Renal cortex interstitium (tissue), 11 donors: ENCODE data around the gene CHERP. TPM values are rescaled to one million over a fixed set of nuclear protein-coding genes. Genes with fewer than 3 reads are reported as not detected.
"Not testable (repeated sequence)": the region's sequence is repeated elsewhere in the genome, so short reads cannot be mapped to it uniquely, and the experiment has no call there.

Experiments
- DNase-seq, 11 donors: peaks; one replicate each; pipeline ENCODE4 v3.0.0-alpha.2; 2013; ENCODE audit warnings: low read depth in 9 of 11, low spot score in 4 of 11; ENCODE audit errors: extremely low read depth in 1 of 11
- polyA plus RNA-seq, 3 donors: library from polyadenylated mRNA; unstranded; fragments of 120-200 nt; gene quantifications; one replicate each; pipeline ENCODE4 v1.2.1, GENCODE V29; 2013; ENCODE audit not compliant: insufficient read length in 3 of 3

CHERP gene
- polyA plus RNA-seq, 3 donors: 37.7 to 54.3 (median 48.5) TPM

DNA sequence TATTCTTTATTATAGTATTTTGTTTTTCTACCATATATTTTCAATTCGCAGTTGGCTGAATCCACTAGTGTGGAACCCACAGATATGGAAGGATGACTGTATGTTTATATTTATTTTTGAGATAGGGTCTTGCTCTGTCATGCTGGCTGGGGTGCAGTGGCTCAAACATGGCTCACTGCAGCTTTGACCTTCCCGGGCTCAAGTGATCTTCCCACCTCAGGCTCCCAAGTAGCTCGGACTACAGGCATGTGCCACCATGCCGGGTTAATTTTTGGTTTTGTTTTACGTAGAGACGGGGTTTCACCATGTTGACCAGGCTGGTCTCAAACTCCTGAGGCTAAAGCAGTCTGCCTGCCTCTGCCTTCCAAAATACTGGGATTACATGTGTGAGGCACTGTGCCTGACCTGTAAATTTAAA, 20.4 kb upstream of the CHERP start:
- no peak for DNase-seq

DNA sequence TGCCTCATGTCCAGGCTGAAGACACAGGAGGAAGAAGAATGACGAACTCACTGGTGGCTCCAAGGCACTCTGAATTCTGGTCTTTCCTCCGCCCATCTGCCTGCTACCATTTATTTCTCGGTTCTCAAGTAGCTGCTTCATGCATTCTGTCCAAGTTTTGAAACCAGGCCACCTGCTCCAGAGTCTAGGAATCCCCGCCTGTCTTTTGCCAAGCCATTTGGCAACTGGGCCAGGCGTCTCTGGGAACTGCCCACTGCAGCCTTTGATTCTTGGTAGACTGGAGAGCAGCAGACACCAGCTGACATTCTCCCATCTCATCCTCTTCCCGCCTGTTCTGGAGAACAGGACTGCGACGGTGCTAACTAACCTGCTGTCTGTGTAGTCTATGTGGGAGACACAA, 19.1 kb upstream of the CHERP start:
- no peak for DNase-seq

DNA sequence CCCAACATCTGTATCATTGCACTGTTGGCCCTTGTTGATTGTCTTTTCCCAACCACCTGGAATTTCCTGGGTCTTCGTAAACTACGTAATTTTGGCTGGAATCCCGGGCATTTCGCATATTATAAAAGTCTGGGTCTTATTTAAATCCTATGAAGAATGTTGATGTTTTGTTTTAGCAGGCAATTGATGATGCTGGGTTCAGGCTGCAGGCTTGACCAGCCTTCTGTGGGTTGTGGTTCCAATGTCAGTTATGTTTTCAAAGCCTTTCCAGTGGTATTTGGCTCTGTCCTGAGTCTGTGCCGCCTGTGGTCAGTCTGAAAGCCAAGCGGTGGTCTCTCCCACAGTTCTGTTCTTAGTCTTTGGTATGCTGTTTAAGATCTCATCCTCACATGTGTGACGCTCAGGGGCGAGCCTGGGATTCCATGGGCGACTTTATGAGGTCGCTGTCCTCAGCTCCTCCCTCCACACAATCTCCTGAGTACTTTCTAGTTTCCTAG, 17.6 kb upstream of the CHERP start:
- DNase-seq: no peak

DNA sequence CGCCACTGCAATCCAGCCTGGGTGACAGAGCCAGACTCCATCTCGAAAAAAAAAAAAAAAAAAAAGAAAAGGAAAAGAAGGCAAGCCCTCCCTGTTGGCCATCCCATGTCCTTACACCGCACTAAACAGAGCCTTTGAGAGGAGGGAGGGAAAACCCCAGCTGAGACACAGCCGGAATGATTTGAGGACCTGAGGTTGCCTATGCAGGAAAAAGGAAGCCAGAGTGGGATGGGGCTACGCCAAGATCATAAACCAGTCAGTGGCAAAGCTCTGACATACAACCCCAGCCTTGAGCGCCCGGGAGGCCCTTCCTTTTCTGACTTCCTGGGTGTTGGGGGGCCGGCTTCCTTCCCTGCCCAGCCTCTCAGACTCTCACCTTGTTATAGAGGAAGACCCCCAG, 12.5 kb upstream of the CHERP start:
- DNase-seq: no peak

DNA sequence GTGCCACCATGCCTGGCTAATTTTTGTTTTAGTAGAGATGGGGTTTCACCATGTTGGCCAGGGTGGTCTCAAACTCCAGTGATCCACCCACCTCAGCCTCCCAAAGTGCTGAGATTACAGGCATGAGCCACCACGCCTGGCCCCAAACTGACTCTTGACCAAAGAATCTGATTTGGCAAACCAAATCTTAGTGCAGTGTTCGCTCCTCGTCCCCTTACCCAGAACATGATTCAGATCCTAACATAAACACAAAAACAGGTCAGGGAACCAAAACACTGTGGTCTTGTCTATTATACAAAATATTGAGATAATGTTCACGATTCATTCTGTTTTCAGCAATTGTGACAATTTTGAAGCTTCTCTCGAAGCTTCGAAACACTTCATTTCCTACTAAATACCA, 9.7 kb upstream of the CHERP start:
- DNase-seq: not testable (repeated sequence)

DNA sequence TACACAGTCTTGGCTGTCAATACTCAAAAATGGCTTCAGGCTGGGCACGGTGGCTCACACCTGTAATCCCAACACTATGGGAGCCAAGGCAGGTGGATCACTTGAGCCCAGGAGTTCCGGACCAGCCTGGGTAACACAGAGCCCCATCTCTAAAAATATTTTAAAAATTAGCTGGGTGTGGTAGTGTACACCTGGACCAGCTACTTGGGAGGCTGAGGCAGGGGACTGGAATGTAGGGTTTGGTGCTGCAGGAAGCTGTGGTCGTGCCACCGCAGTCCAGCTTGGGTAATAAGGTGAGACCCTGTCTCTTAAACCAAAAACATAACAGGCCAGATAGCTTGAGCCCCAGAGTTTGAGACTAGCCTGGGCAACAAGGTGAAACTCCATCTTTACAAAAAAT, 6.7 kb upstream of the CHERP start:
- DNase-seq: no peak

DNA sequence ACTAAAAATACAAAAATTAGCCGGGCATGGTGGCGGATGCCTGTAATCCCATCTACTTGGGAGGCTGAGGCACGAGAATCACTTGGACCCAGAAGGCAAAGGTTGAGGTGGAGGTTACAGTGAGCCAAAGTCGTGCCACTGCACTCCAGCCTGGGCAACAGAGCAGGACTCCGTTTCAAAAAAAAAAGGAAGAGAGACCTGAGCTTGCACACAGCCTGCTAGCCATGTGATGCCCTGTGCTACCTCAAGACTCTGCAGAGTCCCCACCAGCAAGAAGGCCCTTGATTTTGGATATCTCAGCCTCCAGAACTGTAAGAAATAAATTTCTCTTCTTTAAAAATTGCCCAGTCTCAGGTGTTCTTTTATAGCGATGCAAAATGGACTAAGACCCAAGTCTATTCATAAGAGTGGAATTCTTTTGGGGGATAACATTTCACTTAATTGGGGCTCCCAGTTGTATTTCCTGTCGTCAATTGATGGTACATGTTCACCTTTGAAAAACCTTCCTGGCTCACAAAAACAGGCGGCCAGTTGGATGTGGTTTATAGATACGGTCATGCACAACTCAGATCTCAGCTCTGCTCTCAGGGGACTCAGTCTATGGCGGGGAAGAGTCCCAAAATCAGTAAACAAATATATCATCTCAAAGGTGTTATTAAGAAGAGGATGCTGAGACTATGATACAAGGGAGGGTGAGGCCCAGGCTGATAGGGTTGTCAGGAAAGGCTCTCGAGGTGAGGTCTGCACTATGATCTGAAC, 2.4 kb upstream of the CHERP start:
- no peak for DNase-seq

DNA sequence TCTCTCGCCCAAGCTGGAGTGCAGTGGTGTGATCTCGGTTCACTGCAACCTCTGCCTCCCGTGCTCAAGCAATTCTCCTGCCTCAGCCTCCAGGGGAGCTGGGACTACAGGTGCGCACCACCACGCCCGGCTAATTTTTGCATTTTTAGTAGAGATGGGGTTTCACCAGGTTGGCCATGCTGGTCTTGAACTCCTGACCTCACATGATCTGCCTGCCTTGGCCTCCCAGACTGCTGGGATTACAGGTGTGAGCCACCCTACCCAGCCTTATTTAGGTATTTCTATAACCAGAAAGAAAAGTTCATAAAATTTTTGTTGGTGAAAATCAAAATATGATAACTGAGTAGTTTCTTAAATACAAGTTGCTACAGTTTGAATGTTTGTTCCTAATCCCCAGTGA, 1.5 kb upstream of the CHERP start:
- not testable (repeated sequence) for DNase-seq

DNA sequence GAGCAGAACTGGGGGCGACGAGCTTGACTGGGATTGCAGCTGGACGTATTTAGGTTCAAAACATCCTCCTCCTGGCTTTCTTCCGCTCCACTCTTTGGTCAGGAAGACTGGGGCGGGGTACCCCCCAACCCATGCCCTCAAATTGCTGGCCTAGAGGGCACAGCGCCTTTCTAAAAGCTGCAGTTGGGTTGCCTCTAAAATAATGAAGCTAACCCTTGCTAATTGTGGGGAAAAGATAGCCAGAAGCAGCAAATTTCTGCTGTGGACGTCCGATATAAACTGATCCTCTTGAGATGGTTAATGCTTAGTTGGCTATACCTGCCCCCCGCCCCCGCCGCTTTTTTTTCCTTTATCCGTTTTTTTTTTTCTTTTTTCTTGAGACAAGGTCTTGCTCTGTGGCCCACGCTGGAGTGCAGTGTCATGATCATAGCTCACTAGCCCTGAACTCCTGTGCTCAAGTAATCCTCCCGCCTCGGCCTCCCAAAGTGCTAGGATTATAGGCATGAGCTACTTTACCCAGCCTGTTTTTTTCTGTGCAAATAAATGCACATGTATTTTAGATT, 754 bp upstream of the CHERP start:
- no peak for DNase-seq

DNA sequence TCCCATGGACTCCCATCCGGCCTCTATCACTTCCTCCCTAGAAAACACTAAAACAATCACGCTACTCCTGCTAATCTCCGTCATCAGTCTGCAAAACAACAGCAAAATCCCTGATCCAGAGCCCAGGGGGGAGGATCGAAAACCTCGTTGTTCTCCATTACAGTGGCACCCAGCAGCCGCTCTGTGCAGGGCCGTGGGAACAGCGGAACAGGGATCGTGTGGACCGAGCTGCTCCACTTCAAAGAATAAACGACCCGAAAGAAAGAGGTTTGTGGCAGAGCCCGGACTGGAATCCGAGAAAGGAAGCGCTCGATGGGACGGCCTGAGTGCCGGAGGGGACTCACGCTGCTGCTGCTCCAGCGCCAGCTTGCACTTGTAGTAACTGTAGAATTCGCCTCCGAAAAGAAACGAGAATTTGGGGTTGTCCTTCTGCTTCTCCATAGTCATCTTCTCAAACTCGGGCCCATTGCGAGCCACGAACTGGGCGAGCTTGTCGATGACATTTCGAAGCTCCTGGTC, 652 bp downstream of the CHERP start:
- DNase-seq: no peak

DNA sequence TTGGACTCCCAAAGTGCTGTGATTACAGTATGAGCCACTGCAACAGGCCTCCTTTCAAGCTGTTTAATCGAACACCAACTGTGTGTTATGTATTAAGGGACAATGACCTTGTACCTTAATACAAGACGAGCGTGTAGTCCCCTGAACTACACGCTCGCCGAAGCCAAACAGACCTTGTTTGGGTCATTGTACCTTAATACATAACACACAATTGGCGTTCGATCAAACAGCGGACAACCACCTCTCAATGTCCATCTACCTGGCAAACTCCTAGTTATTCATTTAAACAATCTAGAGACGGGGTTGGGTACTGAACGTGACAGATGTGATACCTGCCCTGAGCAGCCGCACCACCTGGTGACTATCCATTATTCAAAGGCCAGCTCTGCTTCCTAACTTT, 1.3 kb downstream of the CHERP start:
- DNase-seq: no peak

DNA sequence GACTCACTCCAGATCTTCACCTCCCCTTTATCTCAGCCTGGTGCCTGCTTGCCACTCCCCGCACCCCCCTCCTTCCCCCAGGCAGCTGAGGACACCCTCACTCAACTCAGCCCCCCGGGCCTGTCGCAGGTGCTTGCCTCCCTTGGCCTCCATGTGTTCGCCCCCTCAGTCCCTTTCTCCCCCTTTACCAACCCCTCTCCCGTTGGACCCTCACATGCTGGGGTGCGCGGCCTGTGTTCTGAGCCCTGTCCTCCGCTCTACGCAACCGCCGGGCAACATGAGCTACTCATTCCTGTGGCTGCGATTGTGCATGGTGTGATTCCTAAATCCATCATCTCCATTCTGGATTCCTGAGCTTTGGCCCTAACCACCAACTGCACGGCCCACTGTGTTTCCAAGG, 5.1 kb downstream of the CHERP start:
- DNase-seq: no peak

DNA sequence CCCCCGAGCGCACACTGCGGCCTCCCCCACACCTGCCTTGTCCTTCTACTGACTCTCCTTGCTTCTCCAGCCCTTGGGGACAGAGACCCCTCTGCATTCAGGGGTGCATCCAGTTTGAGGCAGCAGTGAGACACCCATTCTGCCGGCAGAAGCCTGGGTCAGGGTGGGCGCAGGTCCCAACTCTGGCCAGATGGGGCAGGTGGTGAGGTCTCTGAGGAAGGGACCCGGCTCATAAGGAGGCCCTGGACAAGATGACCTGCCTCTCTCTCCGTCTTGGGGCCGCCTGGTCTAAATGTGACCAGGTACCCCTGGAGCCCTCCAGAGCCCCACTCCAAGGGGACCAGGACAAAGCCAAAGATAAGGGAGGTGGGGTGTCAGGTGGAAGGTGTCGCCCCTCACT, 6.1 kb downstream of the CHERP start:
- DNase-seq: no peak

DNA sequence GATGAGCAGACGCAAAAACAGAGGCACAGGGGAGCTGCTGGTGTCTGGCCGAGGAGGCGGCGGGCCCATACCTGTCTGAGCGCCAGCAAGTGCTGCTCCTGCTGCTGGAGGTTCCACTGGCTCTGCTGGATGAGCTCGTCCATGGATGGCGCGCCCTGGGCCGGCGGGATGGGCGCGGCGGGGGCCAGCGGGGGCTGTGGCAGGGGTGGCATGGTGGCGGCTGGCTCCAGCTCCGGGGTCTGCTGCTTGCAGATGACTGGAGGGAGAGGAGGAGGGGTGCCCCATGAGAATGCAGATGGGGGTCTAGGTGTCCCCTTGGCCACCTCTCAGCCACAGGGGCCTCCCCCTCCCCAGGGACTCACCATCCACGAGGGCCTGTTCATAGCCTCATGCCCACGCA, 6.9 kb downstream of the CHERP start:
- DNase-seq: no peak

DNA sequence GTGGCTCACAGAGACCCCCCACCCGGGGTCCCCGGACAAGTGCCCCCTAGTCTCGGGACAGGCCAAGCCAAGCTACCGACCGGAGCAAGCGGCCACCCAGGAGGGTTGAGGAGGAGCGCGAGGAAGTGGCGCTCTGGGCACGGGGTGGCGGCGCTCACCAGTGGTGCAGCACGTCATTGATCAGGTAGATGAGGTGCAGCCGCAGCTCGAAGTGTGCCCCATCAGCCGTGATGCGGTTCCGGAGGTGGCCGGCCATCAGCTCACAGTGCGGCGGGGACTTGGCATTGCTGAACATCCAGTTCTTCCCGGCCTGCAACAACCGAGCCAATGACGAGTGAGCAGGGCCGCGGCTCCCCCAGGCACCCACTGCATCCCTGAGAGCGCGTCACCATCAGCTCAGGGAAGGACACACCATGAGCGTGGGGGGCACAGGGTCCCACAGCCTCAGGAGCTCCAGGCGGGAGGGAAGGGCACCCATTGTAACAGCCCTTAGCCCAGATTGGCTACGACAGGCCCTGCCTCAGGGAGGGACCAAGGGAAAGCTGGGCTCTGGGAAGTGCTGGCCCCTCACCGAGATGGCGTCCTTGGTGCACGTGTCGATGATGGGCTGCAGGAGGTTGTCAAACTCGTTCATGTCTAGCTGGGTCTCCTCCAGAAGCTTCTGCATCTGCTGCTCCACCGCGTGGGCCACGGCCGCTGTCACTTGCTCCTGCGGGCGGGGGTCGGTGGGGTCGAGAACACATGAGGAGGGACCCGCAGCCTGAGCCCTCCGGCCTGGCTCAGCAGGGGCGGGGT, 9.6 kb downstream of the CHERP start:
- DNase-seq: no peak

DNA sequence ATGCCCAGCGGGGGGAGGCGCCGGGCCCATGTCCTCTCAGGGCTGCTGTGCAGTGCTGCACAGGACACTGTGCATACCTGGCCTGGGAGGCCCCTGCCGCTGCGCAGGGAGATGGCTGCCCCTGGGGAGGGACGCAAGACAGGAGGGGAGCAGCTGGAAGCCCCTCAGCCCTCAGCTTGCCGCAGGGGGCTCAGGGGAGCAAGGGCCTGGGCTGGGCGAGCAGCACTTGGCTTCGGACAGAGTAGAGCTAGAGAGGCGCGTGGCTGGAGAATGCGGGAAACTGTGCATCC, 10.9 kb downstream of the CHERP start:
- DNase-seq: no peak

DNA sequence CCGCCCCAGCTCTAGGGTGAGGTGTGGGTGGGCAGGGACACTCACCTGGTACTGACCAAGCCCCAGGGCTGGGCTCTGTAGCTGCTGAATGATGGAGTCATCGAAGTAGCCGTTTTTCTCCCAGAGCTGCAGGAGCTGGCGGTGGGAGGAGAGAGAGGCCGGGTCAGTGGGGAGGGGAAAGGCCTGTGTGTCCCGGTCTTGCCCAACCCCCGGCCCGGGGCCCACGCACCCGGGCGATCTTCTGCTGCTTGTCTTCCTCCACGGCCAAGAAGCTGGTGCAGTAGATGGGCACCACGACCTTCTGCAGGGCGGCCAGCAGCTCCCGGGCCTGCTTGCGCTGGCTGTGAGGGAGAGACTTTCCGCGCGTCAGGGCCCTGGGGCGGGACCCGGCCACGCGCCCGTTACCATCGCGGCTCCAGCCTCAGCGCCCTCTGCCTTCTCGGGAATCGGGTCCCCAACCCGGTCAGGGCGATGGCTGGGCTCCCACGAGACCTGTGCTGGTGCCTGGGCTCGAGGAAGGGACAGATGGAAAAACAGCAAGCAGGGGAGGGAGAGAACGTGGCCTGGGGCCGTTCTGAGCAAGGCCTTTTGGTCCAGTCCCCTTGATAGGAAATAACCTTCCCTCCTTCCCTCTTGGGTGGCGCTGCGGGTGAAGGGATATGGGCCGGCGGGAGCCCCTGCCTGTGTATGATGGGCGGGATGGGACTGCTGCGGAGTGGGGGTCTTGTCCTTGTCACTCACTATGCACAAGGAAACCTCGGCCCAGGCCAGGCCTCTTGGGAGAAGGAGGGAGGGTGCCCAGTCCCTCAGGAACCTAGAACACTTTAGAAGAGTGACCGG, 11.5 kb downstream of the CHERP start:
- no peak for DNase-seq

DNA sequence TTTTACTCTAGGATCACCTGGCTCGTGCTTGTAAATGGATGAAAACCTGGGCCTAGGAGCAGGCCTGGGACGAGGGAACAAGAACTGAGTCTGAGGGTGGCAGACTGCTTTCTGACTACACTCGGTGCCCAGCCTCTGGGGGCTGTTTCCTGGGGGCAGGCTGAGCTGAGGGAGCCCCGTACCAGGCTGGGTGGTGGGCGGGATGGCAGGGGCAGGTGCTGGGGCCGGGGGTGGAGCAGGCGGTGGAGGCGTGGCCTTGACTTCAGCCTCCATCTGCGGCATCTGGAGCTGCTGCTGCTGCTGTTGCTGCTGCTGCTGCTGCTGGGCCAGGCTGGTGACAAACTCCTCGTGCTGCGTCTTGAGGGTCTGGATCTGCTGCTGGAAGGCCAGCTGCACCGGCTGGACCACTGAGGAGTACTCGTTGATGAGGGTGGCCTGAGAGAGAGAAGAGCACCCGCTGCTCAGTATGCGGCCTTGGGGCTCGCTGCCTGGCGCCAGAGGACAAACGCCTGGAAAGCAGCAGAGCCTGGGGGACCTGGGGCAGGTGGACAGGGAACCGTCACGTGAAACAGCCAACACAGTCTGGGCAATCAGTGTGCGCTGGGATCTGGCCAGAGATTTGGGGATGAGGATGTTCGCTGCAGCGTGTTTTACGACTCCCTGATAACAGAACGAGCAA, 12.6 kb downstream of the CHERP start:
- no peak for DNase-seq
